SK-N-SH (cell line): Measurements from ENCODE around the gene SLC45A1. TPM values are rescaled to one million over a fixed set of nuclear protein-coding genes. Genes with fewer than 3 reads are reported as not detected.

Experiments used
- CTCF ChIA-PET: fragments of 300-600, 350-600 bp; formaldehyde crosslinking; extraction: SDS; loops from one replicate; lab custom pipeline; 2021; lab: Yijun Ruan, JAX
- POLR2A ChIA-PET: fragments of 350-600 bp; sonication (Branson Sonifier 250); formaldehyde crosslinking; extraction: SDS; loops from one replicate; lab custom pipeline; 2020; ENCODE audit warnings: antibody characterized with exemption, inconsistent platforms; lab: Yijun Ruan, JAX
- DNase-seq: peaks from one replicate; pipeline ENCODE4 v3.0.0; 2012
- H2AFZ ChIP-seq: fragments of 200-600 bp; sonication (generic); 2 replicates; pipeline ENCODE4 v1.8.1; 2016; ENCODE audit warnings: antibody characterized with exemption, mild to moderate bottlenecking, low read depth
- H3F3A ChIP-seq: fragments of 200-600 bp; sonication (generic); replicated peaks from 2 replicates; pipeline ENCODE3; 2016; ENCODE audit warnings: antibody characterized with exemption, mild to moderate bottlenecking; ENCODE audit not compliant: insufficient read depth
- H3K27ac ChIP-seq, 2 experiments: fragments of 200-500 bp in 1 of 2; fragments of 200-600 bp in 1 of 2; sonication (Bioruptor generic) in 1 of 2; sonication (generic), shearing (Covaris generic) in 1 of 2; 2 replicates each; pipeline versions ENCODE4 v1.5.1 to v1.6.1; 2014 to 2016; ENCODE audit warnings: low read depth in 2 of 2, inconsistent platforms in 1 of 2, low read length in 1 of 2, mild to moderate bottlenecking in 1 of 2, mixed read lengths in 1 of 2
- H3K27me3 ChIP-seq: fragments of 200-600 bp; sonication (generic), shearing (Covaris generic); 2 replicates; pipeline ENCODE4 v1.6.1; 2016; ENCODE audit warnings: mixed run types; ENCODE audit not compliant: insufficient read depth
- H3K36me3 ChIP-seq, 2 experiments: fragments of 200-500 bp in 1 of 2; fragments of 200-600 bp in 1 of 2; sonication (Bioruptor generic) in 1 of 2; sonication (generic) in 1 of 2; replicated peaks in 1 of 2; 2 replicates each; pipeline versions ENCODE3 to v1.5.1; 2014 to 2016; ENCODE audit warnings: low read length in 1 of 2, mild to moderate bottlenecking in 1 of 2; ENCODE audit not compliant: insufficient read depth in 2 of 2, control insufficient read depth in 1 of 2
- H3K4me1 ChIP-seq, 2 experiments: fragments of 200-500 bp in 1 of 2; fragments of 200-600 bp in 1 of 2; sonication (Bioruptor generic) in 1 of 2; sonication (generic), shearing (Covaris generic) in 1 of 2; 2 replicates each; pipeline versions ENCODE4 v1.5.1 to v1.6.1; 2014 to 2016; ENCODE audit warnings: low read depth in 1 of 2, low read length in 1 of 2, mixed run types in 1 of 2; ENCODE audit not compliant: insufficient read depth in 2 of 2, control insufficient read depth in 1 of 2
- H3K4me2 ChIP-seq: fragments of 200-600 bp; sonication (generic), shearing (Covaris generic); 2 replicates; pipeline ENCODE4 v1.6.1; 2017; ENCODE audit warnings: mixed run types
- H3K4me3 ChIP-seq, 2 experiments: fragments of 200-500 bp in 1 of 2; fragments of 200-600 bp in 1 of 2; sonication (Bioruptor generic) in 1 of 2; sonication (generic), shearing (Covaris generic) in 1 of 2; 2 replicates each; pipeline versions ENCODE4 v1.5.1 to v1.8.1; 2014 to 2016; ENCODE audit warnings: low read depth in 2 of 2, inconsistent platforms in 1 of 2, low read length in 1 of 2, mild to moderate bottlenecking in 1 of 2, mixed read lengths in 1 of 2, moderate library complexity in 1 of 2
- H3K79me2 ChIP-seq: fragments of 200-600 bp; sonication (generic); 2 replicates; pipeline ENCODE4 v1.8.1; 2017; ENCODE audit warnings: mild to moderate bottlenecking; ENCODE audit not compliant: insufficient read depth
- H3K9ac ChIP-seq: fragments of 200-600 bp; sonication (generic); 2 replicates; pipeline ENCODE4 v1.6.1; 2017; ENCODE audit warnings: mixed run types
- H3K9me2 ChIP-seq: fragments of 200-600 bp; sonication (generic); 2 replicates; pipeline ENCODE4 v1.6.1; 2017; ENCODE audit warnings: mixed run types
- H3K9me3 ChIP-seq: fragments of 200-600 bp; sonication (generic); 2 replicates; pipeline ENCODE4 v1.6.1; 2017; ENCODE audit warnings: mixed run types, mild to moderate bottlenecking, moderate library complexity
- H4K20me1 ChIP-seq: fragments of 200-600 bp; sonication (generic); 2 replicates; pipeline ENCODE4 v1.6.1; 2017; ENCODE audit warnings: mild to moderate bottlenecking, mixed run types; ENCODE audit not compliant: insufficient read depth
- CHD2 ChIP-seq: fragments of 150-350 bp; IDR thresholded peaks from 2 replicates; pipeline ENCODE4 v1.6.1; 2018; ENCODE audit warnings: low read length; ENCODE audit not compliant: partially characterized antibody
- CTCF ChIP-seq: fragments of 200-600 bp; sonication (generic); IDR thresholded peaks from 2 replicates; pipeline ENCODE4 v1.6.1; 2017; ENCODE audit warnings: antibody characterized with exemption, mild to moderate bottlenecking, moderate library complexity
- ELF1 ChIP-seq: IDR thresholded peaks from 2 replicates; pipeline ENCODE4 v1.4.0; 2012
- EP300 ChIP-seq, 2 experiments: IDR thresholded peaks; 2 replicates each; pipeline versions ENCODE4 v1.4.0 to v1.6.1; 2012; ENCODE audit warnings: borderline replicate concordance in 1 of 2, low read depth in 1 of 2, low read length in 1 of 2
- EZH2phosphoT487 ChIP-seq: fragments of 200-600 bp; sonication (generic); IDR thresholded peaks from 2 replicates; pipeline ENCODE4 v1.6.1; 2017; ENCODE audit warnings: low read depth, mixed run types, mild to moderate bottlenecking, antibody characterized with exemption, moderate library complexity, borderline replicate concordance
- GABPA ChIP-seq: IDR thresholded peaks from 2 replicates; pipeline ENCODE4 v1.4.0; 2012; ENCODE audit warnings: low read depth, mild to moderate bottlenecking
- IRF3 ChIP-seq: fragments of 150-350 bp; IDR thresholded peaks from 2 replicates; pipeline ENCODE4 v1.6.1; 2016; ENCODE audit warnings: mild to moderate bottlenecking, low read depth, low read length
- MEF2A ChIP-seq: IDR thresholded peaks from 2 replicates; pipeline ENCODE4 v1.4.0; 2012; ENCODE audit warnings: low read depth, borderline replicate concordance
- NFIC ChIP-seq: IDR thresholded peaks from 2 replicates; pipeline ENCODE4 v1.4.0; 2012; ENCODE audit warnings: borderline replicate concordance
- NRF1 ChIP-seq: IDR thresholded peaks from 2 replicates; pipeline ENCODE4 v1.6.1; 2012; ENCODE audit warnings: low read depth, mild to moderate bottlenecking, low read length
- PBX3 ChIP-seq: IDR thresholded peaks from 2 replicates; pipeline ENCODE4; 2012
- POLR2AphosphoS5 ChIP-seq: IDR thresholded peaks from 2 replicates; pipeline ENCODE4 v1.6.1; 2012; ENCODE audit warnings: low read depth, low read length
- RAD21 ChIP-seq: IDR thresholded peaks from 2 replicates; pipeline ENCODE4 v1.6.1; 2012; ENCODE audit warnings: mild to moderate bottlenecking, low read length
- RCOR1 ChIP-seq: fragments of 150-350 bp; IDR thresholded peaks from 2 replicates; pipeline ENCODE4 v1.6.1; 2017; ENCODE audit warnings: antibody characterized with exemption, low read length
- SIN3A ChIP-seq: IDR thresholded peaks from 2 replicates; pipeline ENCODE4 v1.6.1; 2012; ENCODE audit warnings: low read depth, mild to moderate bottlenecking, low read length, moderate library complexity, borderline replicate concordance
- SMC3 ChIP-seq: IDR thresholded peaks from 2 replicates; pipeline ENCODE4 v1.6.1; 2012; ENCODE audit warnings: low read depth, low read length, improper control_type of control experiment
- TAF1 ChIP-seq: IDR thresholded peaks from 2 replicates; pipeline ENCODE4 v1.6.1; 2012; ENCODE audit warnings: low read depth, mild to moderate bottlenecking, low read length, moderate library complexity, borderline replicate concordance
- TCF12 ChIP-seq: IDR thresholded peaks from 2 replicates; pipeline ENCODE4 v1.4.0; 2012
- TEAD4 ChIP-seq: IDR thresholded peaks from 2 replicates; pipeline ENCODE4 v1.4.0; 2012; ENCODE audit warnings: mild to moderate bottlenecking, borderline replicate concordance; ENCODE audit not compliant: insufficient read depth
- ZBTB33 ChIP-seq: IDR thresholded peaks from 2 replicates; pipeline ENCODE4 v1.4.0; 2012; ENCODE audit warnings: low read depth, borderline replicate concordance
- WGBS: methylation state at CpG from one replicate; pipeline ENCODE4 v1.1.6; 2017; ENCODE audit warnings: low lambda C conversion rate; 5-methylcytosine and 5-hydroxymethylcytosine counted together
- polyA plus RNA-seq, 3 experiments: library from polyadenylated mRNA; depleted of rRNA; stranded (reverse); fragments of >200 nt; gene quantifications; 2 replicates each; pipeline ENCODE4 v1.2.3, GENCODE V29; 2012

The SLC45A1 gene
- polyA plus RNA-seq, 1 of the 3 experiments (the other 2 are of a cell fraction): 2.5 TPM

- no peak for DNase-seq
- no peaks in the 10 kb centered on the region for H3K9me2 ChIP-seq
- H3K9me3 ChIP-seq: no peaks in the 10 kb centered on the region
- WGBS: 94% methylated on average over 14 of the region's 27 CpGs
- no peak overlapping the region for H3K4me2 ChIP-seq
- H3K36me3 ChIP-seq: peaks cover under 1 to 83% of the 10 kb centered on the region in 2 experiments
- H3K27ac ChIP-seq: no peak overlapping the region; a peak in 1 of 4 replicates
- ChIA-PET CTCF (interaction anchor here (0.8 to 0.9 kb wide), 2 partner anchors 342 to 687 kb away, joined by 3 read pairs; no protein-coding TSS in a partner anchor), POLR2A (no interaction called here)
- H2AFZ ChIP-seq: no peak overlapping the region
- no peak for TF ChIP-seq EZH2phosphoT487
- TF ChIP-seq CTCF: no peak
- no peak for TF ChIP-seq CHD2
- TF ChIP-seq ELF1: no peak
- no peak for TF ChIP-seq PBX3
- TF ChIP-seq MEF2A: no peak
- no peak for TF ChIP-seq RAD21
- TF ChIP-seq POLR2AphosphoS5: no peak
- TF ChIP-seq TAF1: no peak
- no peak for TF ChIP-seq TEAD4
- TF ChIP-seq SIN3A: no peak
- no peak for TF ChIP-seq SMC3
- TF ChIP-seq ZBTB33: no peak
- TF ChIP-seq TCF12: no peak
- no peak for TF ChIP-seq RCOR1
- TF ChIP-seq IRF3: no peak
- TF ChIP-seq NRF1: no peak
- TF ChIP-seq EP300 (IDR thresholded peaks at IDR 0.05; ENCODE audit: borderline replicate concordance in 1 of 2, low read depth in 1 of 2, low read length in 1 of 2): no peak
- TF ChIP-seq NFIC: no peak
- TF ChIP-seq GABPA: no peak
- H3K79me2 ChIP-seq: no peaks in the 10 kb centered on the region
- H3K4me1 ChIP-seq: peaks cover 0 to 20% of the 10 kb centered on the region in 2 experiments; a peak in 1 of 4 replicates
- peaks cover 4% of the 10 kb centered on the region for H3F3A ChIP-seq
- no peaks in the 10 kb centered on the region for H4K20me1 ChIP-seq
- H3K9ac ChIP-seq: no peak overlapping the region
- no peaks in the 10 kb centered on the region for H3K27me3 ChIP-seq
- no peak overlapping the region for H3K4me3 ChIP-seq
Measured at GRCh38 chr1:8356256-8357209, 38.6 kb downstream of the SLC45A1 start.
